RWPE1 (cell line): Measurements from ENCODE around the gene TSPAN2.

Source experiments
- CTCF ChIA-PET: fragments of 350-600 bp; sonication (Branson Sonifier 250); formaldehyde crosslinking; extraction: SDS; loops from one replicate; lab custom pipeline; 2021; lab: Yijun Ruan, JAX
- POLR2A ChIA-PET: fragments of 400-600 bp; formaldehyde crosslinking; extraction: SDS; loops from one replicate; lab custom pipeline; 2020; ENCODE audit warnings: antibody characterized with exemption; ENCODE audit not compliant: low non-redundant PET; lab: Yijun Ruan, JAX
- DNase-seq: peaks from one replicate; pipeline ENCODE4 v3.0.0; 2012; ENCODE audit warnings: low spot score
- H3K27ac ChIP-seq: fragments of 450-650 bp; 2 replicates; pipeline ENCODE4 v1.5.1; 2017
- CTCF ChIP-seq: fragments of 450-650 bp; conservative IDR thresholded peaks from 2 replicates; pipeline ENCODE4 v1.5.1; 2017; ENCODE audit warnings: low read depth, mild to moderate bottlenecking

The TSPAN2 gene

GRCh38 chr1:115090956-115091355, 1.7 kb upstream of the TSPAN2 start:
- POLR2A ChIA-PET: no interaction called here
- CTCF ChIA-PET: no interaction called here
- TF ChIP-seq CTCF: no peak
- DNase-seq: no peak
- no peak overlapping the region for H3K27ac ChIP-seq

GRCh38 chr1:115090540-115090939, 1.2 kb upstream of the TSPAN2 start:
- POLR2A ChIA-PET: no interaction called here
- DNase-seq: no peak
- no peak for TF ChIP-seq CTCF
- CTCF ChIA-PET: interaction anchor here (0.6 kb wide), 1 partner anchor 305 kb away, joined by 4 read pairs; no protein-coding TSS in a partner anchor
- no peak overlapping the region for H3K27ac ChIP-seq

- CTCF ChIA-PET: interaction anchor here (0.6 kb wide), 1 partner anchor 305 kb away, joined by 4 read pairs; no protein-coding TSS in a partner anchor
- POLR2A ChIA-PET: no interaction called here
- no peak for TF ChIP-seq CTCF
- no peak overlapping the region for H3K27ac ChIP-seq
- no peak for DNase-seq
Observed at GRCh38 chr1:115090186-115090490, 835 bp upstream of the TSPAN2 start.

GRCh38 chr1:115088871-115089419, 358 bp downstream of the TSPAN2 start:
- DNase-seq: no peak
- no peak overlapping the region for H3K27ac ChIP-seq
- ChIA-PET CTCF (interaction anchor here (0.6 kb wide), 1 partner anchor 984 kb away, joined by 3 read pairs; no protein-coding TSS in a partner anchor), POLR2A (no interaction called here)
- no peak for TF ChIP-seq CTCF

- no peak for TF ChIP-seq CTCF
- H3K27ac ChIP-seq: no peak overlapping the region
- CTCF ChIA-PET: interaction anchor here (0.6 kb wide), 1 partner anchor 65 kb away, joined by 3 read pairs; no protein-coding TSS in a partner anchor
- DNase-seq: no peak
- POLR2A ChIA-PET: interaction anchor here (0.6 kb wide), 1 partner anchor 23 kb away, joined by 3 read pairs; no protein-coding TSS in a partner anchor
Observed at GRCh38 chr1:115088115-115088778, 1.1 kb downstream of the TSPAN2 start.

GRCh38 chr1:115086176-115086830, 3.0 kb downstream of the TSPAN2 start:
- POLR2A ChIA-PET: no interaction called here
- DNase-seq: no peak
- CTCF ChIA-PET: interaction anchor here (1.8 kb wide), 1 partner anchor 27 kb away, joined by 6 read pairs; no protein-coding TSS in a partner anchor

More at GRCh38 chr1:115086176-115086830, 3.0 kb downstream of the TSPAN2 start:
- H3K27ac ChIP-seq: no peak overlapping the region
- TF ChIP-seq CTCF: no peak
